Upper lobe of right lung (tissue), 1 donor: Measurements from ENCODE around the gene LBR. TPM values are rescaled to one million over a fixed set of nuclear protein-coding genes. Genes with fewer than 3 reads are reported as not detected.

Experiments
- ATAC-seq: fragments of 200-7000 bp; cut with Tn5 transposase; one replicate; pipeline ENCODE4 v1.9.1; 2020; ENCODE audit warnings: mild to moderate bottlenecking, moderate library complexity
- DNase-seq: peaks from one replicate; pipeline ENCODE4 v3.0.0-alpha.2; 2020
- H3K27ac ChIP-seq: fragments of 200-600 bp; one replicate; pipeline ENCODE4 v1.8.0; 2022
- H3K27me3 ChIP-seq: fragments of 200-600 bp; one replicate; pipeline ENCODE4 v1.8.0; 2022; ENCODE audit warnings: mild to moderate bottlenecking
- H3K36me3 ChIP-seq: fragments of 200-600 bp; one replicate; pipeline ENCODE4 v1.8.0; 2022
- H3K4me1 ChIP-seq: fragments of 200-600 bp; one replicate; pipeline ENCODE4 v1.8.0; 2022
- H3K4me3 ChIP-seq: fragments of 200-600 bp; one replicate; pipeline ENCODE4 v1.8.0; 2022; ENCODE audit warnings: mild to moderate bottlenecking
- H3K9me3 ChIP-seq: fragments of 200-600 bp; one replicate; pipeline ENCODE4 v1.8.0; 2022
- intact Hi-C: fragments of 100-400 bp; cut with DNase I; formaldehyde crosslinking; loops from one replicate; pipeline ENCODE4 v1.11.0; 2022
- total RNA-seq: library from RNA; stranded (reverse); fragmentation: NEBNext Ultra II Directional; extraction: Animal tissue kit (Norgen Biotek cat#: 25700); gene quantifications from one replicate; pipeline ENCODE4 v1.2.1, GENCODE V29; 2021
- TF ChIP-seq, protein P1 (sequence below): fragments of 200-600 bp; IDR thresholded peaks from one replicate; pipeline ENCODE4 v1.8.0; 2022; ENCODE audit warnings: antibody characterized with exemption
- donor health status: DM: no; HTN: yes; CAD: no; lungs with severe emphysema.

Gene LBR
- total RNA-seq, 1 donor from 2014 or later = 55.2 TPM

DNA sequence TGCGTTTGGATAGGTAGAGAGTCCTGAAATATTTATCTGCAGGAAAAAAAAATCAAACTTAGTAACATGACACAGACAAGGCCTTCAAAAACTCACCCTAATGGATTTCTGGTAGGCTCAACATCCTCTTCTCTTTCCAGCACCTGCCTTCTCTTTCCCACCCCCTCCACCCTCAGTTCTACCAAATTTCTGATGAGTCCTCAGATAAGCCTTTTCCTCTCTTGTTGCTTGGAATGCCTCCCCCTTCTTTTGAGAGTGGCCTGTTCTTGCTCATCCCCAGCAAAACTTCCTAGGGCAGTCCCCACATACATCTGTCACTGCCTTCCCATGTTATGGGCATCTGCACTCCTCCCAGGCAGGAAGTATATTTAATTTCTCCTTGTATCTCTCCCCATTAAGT, 7.6 kb upstream of the LBR start:
- H3K9me3 ChIP-seq = no peaks in the 10 kb centered on the region
- ATAC-seq (no peak), DNase-seq (no peak)
- no peak overlapping the region for H3K4me3 ChIP-seq
- H3K27me3 ChIP-seq = no peaks in the 10 kb centered on the region
- H3K4me1 ChIP-seq = no peaks in the 10 kb centered on the region
- H3K36me3 ChIP-seq = no peaks in the 10 kb centered on the region
- intact Hi-C loops = no loop called here
- no peak overlapping the region for H3K27ac ChIP-seq
- TF ChIP-seq, protein P1, sequence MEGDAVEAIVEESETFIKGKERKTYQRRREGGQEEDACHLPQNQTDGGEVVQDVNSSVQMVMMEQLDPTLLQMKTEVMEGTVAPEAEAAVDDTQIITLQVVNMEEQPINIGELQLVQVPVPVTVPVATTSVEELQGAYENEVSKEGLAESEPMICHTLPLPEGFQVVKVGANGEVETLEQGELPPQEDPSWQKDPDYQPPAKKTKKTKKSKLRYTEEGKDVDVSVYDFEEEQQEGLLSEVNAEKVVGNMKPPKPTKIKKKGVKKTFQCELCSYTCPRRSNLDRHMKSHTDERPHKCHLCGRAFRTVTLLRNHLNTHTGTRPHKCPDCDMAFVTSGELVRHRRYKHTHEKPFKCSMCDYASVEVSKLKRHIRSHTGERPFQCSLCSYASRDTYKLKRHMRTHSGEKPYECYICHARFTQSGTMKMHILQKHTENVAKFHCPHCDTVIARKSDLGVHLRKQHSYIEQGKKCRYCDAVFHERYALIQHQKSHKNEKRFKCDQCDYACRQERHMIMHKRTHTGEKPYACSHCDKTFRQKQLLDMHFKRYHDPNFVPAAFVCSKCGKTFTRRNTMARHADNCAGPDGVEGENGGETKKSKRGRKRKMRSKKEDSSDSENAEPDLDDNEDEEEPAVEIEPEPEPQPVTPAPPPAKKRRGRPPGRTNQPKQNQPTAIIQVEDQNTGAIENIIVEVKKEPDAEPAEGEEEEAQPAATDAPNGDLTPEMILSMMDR = no peak

DNA sequence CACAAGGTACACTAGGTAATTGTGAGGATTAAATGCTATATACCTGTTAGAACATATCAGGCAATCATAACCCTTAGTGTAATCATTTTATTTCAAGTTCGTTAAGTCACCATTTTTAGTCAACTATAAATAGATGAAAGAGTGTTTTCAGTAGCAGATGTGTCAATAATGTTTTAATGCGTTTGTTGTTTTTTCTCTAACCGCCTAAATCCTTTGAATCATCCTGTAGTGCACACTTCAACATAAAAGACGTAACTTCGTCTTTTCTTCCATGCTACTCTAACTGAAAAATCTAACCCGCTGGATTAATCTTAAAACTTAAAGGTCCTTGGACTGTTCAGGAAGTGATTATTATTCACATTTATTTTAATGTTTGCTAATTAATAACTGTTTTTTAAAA, 7.2 kb upstream of the LBR start:
- Histone ChIP-seq H3K27ac (no peak overlapping the region), H3K4me3 (no peak overlapping the region), H3K36me3 (no peaks in the 10 kb centered on the region), H3K27me3 (no peaks in the 10 kb centered on the region), H3K4me1 (no peaks in the 10 kb centered on the region), H3K9me3 (no peaks in the 10 kb centered on the region)
- TF ChIP-seq, protein P1 = no peak
- ATAC-seq (no peak), DNase-seq (no peak)
- intact Hi-C loops = no loop called here

GRCh38 chr1:225434046-225434445, 6.2 kb upstream of the LBR start:
- Histone ChIP-seq H3K4me1 (no peaks in the 10 kb centered on the region), H3K27me3 (no peaks in the 10 kb centered on the region), H3K36me3 (no peaks in the 10 kb centered on the region), H3K27ac (no peak overlapping the region), H3K9me3 (no peaks in the 10 kb centered on the region), H3K4me3 (no peak overlapping the region)
- TF ChIP-seq, protein P1 = no peak
- DNase-seq = no peak
- intact Hi-C loops = no loop called here
- ATAC-seq = no peak

GRCh38 chr1:225431081-225431863, 3.4 kb upstream of the LBR start:
- ATAC-seq (no peak), DNase-seq (no peak)
- no peaks in the 10 kb centered on the region for H3K27me3 ChIP-seq
- intact Hi-C loops = no loop called here
- no peak overlapping the region for H3K4me3 ChIP-seq
- H3K4me1 ChIP-seq = peaks cover 5% of the 10 kb centered on the region
- no peaks in the 10 kb centered on the region for H3K36me3 ChIP-seq
- TF ChIP-seq, protein P1 = no peak
- H3K9me3 ChIP-seq = no peaks in the 10 kb centered on the region
- H3K27ac ChIP-seq = no peak overlapping the region

GRCh38 chr1:225430301-225430700, 2.5 kb upstream of the LBR start:
- H3K4me3 ChIP-seq = no peak overlapping the region
- intact Hi-C loops = no loop called here
- no peaks in the 10 kb centered on the region for H3K27me3 ChIP-seq
- H3K27ac ChIP-seq = no peak overlapping the region
- DNase-seq (no peak), ATAC-seq (no peak)
- H3K9me3 ChIP-seq = no peaks in the 10 kb centered on the region
- TF ChIP-seq, protein P1 = no peak
- no peaks in the 10 kb centered on the region for H3K36me3 ChIP-seq
- peaks cover 14% of the 10 kb centered on the region for H3K4me1 ChIP-seq
